GM18498 (cell line): ENCODE data around the gene RAB3GAP2.
"Not testable (repeated sequence)": the region's sequence is repeated elsewhere in the genome, so short reads cannot be mapped to it uniquely, and the experiment has no call there.

Experiments used
- ATAC-seq: cut with Tn5 transposase; IDR thresholded peaks from one replicate; pipeline ENCODE4 v1.9.1; 2021; ENCODE audit warnings: mild to moderate bottlenecking, moderate library complexity; ENCODE audit not compliant: unreplicated experiment

Gene RAB3GAP2

GRCh38 chr1:220243947-220244346 lies 28.3 kb downstream of the RAB3GAP2 start:
- no peak for ATAC-seq

GRCh38 chr1:220241072-220241663 lies 31.1 kb downstream of the RAB3GAP2 start:
- no peak for ATAC-seq

- no peak for ATAC-seq
Measured at GRCh38 chr1:220239966-220240365, 32.3 kb downstream of the RAB3GAP2 start.

GRCh38 chr1:220239213-220239612 lies 33.0 kb downstream of the RAB3GAP2 start:
- ATAC-seq = no peak

GRCh38 chr1:220236278-220236677 lies 36.0 kb downstream of the RAB3GAP2 start:
- ATAC-seq = not testable (repeated sequence)

- no peak for ATAC-seq
Measured at GRCh38 chr1:220235462-220235861, 36.8 kb downstream of the RAB3GAP2 start.

- ATAC-seq = no peak
Measured at GRCh38 chr1:220233927-220234326, 38.3 kb downstream of the RAB3GAP2 start.

GRCh38 chr1:220229771-220230170 lies 42.5 kb downstream of the RAB3GAP2 start:
- ATAC-seq = no peak

- no peak for ATAC-seq
Measured at GRCh38 chr1:220227393-220227792, 44.9 kb downstream of the RAB3GAP2 start.

GRCh38 chr1:220226752-220227151 lies 45.5 kb downstream of the RAB3GAP2 start:
- ATAC-seq = no peak

GRCh38 chr1:220225957-220226356 lies 46.3 kb downstream of the RAB3GAP2 start:
- no peak for ATAC-seq

- ATAC-seq = no peak
Measured at GRCh38 chr1:220224611-220225124, 47.6 kb downstream of the RAB3GAP2 start.

- no peak for ATAC-seq
Measured at GRCh38 chr1:220224033-220224432, 48.2 kb downstream of the RAB3GAP2 start.

- no peak for ATAC-seq
Measured at GRCh38 chr1:220222939-220223338, 49.3 kb downstream of the RAB3GAP2 start.

- no peak for ATAC-seq
Measured at GRCh38 chr1:220221670-220222069, 50.6 kb downstream of the RAB3GAP2 start.

- no peak for ATAC-seq
Measured at GRCh38 chr1:220221269-220221668, 51.0 kb downstream of the RAB3GAP2 start.

- peak; percentile 21 for ATAC-seq
Measured at GRCh38 chr1:220220699-220221040, 51.6 kb downstream of the RAB3GAP2 start.

GRCh38 chr1:220219865-220220698 lies 52.2 kb downstream of the RAB3GAP2 start:
- peak; percentile 53 for ATAC-seq

GRCh38 chr1:220219136-220219442 lies 53.2 kb downstream of the RAB3GAP2 start:
- ATAC-seq = no peak

- ATAC-seq = peak; percentile 54
Measured at GRCh38 chr1:220218397-220219135, 53.7 kb downstream of the RAB3GAP2 start.

- ATAC-seq = no peak
Measured at GRCh38 chr1:220217383-220217988, 54.8 kb downstream of the RAB3GAP2 start.
